Stimulated activated CD4-positive, alpha-beta T cell treated with anti-CD3 and anti-CD28 coated beads, Interleukin-4, amount 100 ng/mL, for 24 hours (primary cell): ENCODE data around the gene OCSTAMP.

ENCODE experiments used
- DNase-seq: peaks from one replicate; pipeline ENCODE4 v3.0.0-alpha.2; 2020

The OCSTAMP gene

DNA sequence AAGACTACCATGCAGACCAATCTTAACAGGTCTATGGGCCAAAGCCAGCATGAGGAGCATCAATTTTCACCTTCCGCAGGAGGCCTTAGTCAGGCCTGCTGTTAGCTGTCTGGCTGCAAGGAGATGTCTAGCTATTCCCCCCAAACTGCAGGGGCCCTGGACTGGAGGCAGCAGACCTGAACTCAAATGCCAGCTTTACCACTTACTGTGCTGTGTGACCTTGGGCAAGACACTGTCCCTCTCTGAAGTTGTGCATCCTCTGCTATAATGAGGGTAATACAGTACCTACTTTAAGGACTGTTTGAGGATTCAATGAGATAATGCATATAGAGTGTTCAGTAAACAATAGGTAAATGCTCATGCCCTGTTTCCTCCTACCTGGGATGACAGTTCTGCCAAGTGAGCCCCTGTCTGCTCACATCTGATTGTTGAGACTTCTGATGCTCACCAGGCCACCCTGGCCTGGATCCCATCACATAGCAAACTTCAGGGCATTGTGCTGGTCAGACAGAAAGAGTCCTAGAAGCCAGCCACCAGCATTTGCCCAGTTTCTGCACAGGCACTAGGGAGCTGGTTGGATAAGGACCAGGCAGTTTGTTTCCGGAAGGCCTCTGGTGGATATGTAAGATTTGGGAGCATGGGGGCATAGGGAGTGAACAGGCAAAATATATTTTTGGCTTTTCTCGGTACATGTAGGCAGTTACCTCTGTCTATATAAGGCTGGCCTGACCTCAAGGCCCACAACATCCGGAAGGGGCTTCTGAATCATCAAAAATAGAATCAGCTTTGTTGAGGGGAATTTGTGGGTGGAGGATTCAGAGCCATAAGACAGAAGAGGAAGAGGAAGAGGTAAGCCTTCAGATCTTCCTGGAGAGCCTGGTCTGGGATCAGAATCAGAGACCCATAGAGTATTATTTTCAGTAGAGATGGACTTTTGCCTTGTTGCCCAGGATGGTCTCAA, 2.3 kb upstream of the OCSTAMP start:
- DNase-seq, result peak; percentile 49

DNA sequence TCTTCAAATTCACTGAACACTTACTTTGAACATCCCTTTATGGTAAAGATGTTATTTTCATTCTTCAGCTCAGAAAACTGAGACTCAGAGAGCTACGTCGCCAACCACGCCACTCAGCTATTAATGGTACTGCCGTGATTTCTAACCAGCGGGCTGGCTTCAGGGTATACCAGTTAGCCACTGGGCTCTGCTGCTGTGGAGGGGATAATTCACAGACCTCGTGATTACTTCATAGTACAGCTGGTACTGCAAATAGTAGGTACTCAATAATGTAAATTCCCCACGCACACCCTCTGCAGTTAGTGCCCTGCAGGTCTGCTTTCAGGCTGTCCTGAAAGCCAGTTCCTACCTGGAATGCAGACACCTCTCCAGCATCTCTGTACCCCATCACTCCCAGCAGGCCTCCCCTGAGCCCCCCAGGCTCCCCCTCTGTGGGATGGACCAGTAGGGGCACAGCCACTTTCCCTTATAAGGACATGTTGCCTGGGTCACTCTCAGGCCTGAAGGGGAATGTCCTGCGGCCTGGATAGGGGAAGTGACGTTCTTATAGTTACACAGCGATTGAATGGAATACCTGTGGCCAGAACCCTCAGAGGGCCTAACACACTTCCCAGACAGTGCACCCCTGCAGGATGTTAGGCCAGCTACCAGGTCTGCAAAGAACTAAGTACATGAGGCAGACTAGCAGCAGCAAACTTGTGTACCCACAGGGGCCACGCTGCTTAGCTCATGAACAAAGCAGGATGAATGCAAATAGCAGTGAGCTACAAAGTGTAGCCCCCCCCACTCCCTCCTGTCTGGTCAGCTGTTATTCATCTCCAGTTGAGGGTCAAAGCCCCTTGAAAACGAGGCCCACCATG, 1.3 kb upstream of the OCSTAMP start:
- no peak for DNase-seq

DNA sequence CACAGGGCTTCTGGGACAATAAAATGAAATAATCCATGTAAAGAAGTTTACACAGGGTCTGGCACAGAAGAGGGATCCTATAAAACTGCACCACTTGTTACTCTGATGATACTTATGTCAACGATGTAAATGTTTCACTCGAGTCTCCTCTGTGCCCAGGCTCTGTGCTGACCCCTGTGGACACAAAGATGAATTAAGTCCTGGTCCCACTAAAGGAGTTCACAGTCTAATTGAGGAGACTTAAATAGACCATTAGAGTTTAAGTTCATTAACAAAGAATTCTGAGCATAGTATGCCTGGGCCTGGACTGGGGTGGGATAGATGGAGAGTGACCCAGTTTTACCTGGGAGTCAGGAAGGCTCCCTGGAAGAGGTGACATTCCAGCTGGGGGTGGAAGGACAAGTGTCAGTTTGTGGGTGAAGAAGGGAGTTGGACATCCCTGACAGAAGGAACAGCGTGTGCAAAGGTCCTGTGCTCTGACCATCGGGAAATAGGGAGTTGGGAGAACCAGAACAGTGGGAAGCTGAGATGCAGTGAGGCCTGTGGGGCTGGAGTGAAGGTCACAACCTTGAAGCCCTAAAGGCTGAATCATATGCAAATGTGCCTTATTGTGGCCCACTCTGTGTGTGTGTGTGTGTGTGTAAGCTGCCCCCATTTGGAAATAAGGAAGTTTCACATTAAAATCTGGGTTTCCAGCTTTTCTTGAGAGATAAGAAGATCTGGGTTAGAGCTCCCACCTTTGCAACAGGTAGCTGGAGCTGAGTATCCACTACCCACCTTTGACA, 1.1 kb downstream of the OCSTAMP start:
- DNase-seq, result no peak

DNA sequence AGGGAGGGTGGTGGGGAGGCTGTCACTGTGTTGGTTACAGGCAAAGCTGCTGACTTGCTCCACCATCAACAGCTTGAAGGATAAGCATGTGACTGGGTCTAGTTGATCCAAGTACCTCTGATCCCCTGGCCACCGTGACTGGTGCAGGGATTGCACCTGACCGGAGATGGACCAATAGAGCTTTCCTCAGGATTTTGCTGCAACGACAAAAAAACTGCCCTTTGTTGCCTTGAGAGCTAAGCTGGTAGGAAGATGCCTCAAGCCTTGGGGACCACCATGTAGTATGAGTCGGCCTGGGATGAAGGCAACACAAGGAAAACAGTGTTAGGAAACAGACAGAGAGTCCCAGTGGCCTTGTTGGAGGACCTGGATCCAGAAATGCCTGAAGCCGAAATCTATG, 1.8 kb downstream of the OCSTAMP start:
- no peak for DNase-seq

DNA sequence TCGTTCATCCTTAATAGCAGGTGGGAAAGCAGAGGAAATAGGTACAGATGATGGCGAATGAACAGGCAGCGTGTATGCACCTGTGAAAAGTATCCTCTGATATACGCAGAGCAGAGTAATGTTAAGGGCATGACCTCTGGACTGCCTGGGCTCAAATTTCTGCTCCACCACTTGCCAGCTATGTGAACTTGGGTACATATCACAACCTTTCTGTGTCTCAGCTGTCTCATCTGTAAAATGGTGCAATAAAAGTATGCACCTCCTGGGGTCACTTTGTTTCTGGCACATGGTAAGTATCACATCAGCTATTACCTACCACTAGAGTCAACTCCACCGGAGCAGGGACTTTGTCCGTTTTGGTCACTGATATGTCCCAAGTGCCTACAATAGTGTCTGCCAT, 2.5 kb downstream of the OCSTAMP start:
- no peak for DNase-seq

DNA sequence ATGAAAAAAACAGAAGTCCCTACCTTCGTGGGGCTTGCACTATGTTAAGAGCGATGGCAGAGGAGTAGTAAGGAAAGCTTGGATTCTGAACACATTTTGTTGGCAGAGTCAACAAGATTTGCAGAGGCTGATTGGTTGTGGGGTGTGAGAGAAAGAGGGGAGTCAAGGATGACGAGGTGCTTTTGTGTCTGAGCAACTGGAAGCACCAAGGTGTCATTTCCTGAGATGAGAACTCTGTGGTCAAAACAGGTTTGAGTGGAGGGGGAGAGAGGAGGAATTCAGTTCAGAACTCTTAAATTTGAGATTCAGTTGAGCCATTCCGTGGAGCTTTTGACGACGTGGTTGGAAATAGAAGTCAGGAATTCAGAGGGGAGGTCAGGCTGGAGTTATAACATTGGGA, 3.5 kb downstream of the OCSTAMP start:
- no peak for DNase-seq

DNA sequence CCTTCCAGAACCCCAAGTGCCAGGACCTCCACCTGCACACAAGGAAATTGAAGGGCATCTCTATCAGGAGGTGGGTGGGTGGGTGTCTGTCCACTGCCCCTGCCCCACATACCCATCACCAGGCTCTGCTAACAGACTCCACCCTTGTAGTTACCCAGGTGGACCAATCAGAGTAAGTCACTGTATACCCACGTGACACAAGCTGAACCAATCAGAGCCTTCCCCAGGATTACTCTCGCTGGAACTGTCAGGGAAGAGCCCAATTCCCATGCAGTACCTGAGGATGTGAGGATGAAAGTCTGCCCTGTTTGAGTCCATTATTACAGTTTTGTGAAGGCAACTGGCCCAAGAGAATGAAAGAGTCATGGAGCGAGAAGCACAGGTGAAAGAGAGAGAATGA, 4.2 kb downstream of the OCSTAMP start:
- no peak for DNase-seq

DNA sequence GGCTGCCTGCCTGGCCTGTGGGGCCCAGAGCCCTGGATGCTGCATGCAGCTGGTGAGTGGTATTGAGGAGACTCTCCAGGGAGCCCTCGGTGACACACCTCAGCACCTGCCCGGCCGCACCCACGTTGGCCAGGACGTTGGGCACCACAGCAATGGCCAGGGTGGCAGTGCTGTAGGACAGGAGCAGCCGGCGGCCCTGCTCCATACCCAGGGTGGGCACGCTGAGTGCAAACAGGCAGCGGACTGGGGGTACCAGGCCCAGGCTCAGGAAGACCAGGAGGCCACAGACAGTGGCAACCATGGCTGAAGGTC, 4.7 kb downstream of the OCSTAMP start:
- DNase-seq, result no peak

DNA sequence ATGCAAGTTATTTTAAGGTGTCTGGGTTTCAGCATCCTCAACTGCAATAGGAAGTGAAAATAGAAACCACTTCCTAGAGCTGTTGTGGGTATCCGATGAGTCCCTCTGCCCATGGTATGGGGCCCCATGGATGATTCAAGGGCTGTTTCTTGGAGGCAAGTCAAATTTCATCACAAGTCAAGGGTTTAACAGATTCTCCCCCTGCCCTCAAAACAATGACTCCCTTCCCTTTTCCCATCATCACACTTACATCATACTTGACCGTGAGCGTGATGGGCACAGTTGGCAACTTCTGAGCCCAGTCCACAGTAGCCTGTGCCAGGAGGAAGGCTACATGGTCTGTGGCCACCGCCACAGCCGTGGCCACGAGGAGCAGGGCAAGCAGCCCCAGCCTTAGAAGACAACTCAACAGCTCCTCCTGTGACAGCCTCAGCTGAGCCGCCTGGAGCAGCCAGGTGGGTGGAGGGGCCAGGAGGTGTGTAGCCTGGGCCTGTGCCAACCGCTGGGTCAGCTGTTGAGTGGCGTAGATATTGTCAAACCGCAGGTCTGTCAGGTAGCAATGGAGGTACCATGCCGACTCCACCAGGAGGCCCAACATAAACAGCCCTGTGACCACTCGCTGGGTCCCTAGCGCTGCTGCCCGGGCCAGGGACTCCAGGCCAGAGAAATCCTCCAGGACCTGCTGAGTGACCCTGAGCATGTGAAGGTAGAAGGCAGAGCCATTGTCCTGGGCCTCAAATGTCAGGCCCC, 5.2 kb downstream of the OCSTAMP start:
- peak; percentile 48 for DNase-seq

DNA sequence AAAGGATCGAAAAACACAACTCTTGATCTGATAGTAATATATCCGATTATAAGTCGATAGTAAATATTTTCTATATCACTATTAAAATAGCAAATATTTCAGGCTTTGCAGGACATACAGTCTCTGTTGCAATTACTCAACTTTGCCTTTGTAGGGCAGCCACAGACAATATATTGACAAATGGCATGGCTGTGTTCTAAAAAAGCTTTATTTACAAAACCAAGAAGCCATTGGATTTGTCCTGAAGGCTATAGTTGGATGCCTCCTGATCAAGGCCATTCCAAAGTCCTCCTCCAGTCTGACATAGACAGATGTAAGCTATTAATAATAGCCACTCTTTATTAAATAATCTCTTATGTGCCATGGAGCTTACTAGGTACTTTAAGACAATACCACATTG, 5.9 kb downstream of the OCSTAMP start:
- DNase-seq, result no peak

DNA sequence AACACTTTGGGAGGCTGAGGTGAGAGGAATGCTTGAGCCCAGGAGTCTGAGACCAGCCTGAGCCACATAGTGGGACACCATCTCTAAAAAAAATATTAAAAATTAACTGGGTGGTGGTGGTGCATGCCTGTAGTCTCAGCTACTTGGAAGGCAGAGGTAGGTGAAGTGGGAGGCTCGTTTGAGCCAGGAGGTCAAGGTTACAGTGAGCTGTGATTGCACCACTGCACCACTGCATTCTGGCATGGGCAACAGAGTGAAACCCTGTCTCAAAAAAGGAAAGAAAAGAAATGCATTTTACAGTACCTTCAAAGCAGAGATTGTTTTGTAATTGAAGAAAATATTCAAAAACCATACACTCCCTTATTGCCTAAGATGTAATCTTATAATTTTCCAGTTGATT, 6.5 kb downstream of the OCSTAMP start:
- no peak for DNase-seq

DNA sequence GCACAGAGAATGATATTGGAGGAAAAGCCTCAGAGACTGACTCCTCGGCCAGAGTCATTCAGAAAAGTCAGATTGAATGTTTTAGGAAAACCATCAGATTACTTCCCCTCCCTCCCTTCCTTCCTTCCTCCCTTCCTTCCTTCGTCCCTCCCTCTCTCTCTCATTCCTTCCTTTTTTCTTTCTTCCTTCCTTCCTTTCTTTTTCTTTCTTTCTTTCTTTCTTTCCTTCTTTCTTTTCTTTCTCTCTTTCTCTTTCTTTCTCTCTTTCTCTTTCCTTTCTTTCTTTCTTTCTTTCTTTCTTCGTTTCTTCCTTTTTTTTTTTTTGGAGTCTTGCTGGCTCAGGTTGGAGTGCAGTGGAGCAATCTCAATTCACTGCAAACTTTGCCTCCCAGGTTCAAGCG, 7.4 kb downstream of the OCSTAMP start:
- no peak for DNase-seq

DNA sequence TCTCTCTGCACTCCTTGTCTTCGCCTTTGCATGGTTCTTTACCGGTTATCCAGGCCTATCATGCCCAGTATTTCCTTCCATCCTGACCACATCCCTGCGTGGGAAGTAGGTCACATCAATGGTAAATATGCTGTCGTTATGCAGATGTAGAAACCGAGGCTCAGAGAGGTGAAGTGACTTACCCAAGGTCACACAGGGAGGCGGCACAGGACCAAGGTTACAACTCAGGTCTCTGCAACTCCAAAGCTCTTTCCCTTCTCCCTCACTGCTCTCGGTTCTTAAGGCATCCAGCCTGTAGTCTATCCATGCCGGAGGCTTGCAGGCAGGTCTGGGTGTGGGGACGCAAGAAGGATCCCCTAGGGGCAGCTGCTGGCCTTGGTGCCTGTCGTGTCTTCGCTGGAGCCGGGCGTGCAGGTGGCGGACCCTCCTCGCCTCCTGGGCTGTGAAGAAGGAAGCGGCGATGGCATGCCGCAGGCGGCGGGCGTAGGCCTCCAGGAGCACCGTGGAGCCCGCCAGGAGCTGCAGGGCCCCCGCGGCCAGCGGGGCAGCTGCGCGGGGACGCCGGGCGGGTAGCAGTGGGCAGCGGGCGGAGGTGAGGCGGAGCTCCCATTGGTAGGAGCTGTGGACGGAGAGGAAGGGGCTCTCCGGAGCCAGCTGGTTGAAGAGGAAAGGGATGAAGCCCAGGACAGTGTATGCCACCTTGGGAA, 9.1 kb downstream of the OCSTAMP start:
- DNase-seq, result no peak

DNA sequence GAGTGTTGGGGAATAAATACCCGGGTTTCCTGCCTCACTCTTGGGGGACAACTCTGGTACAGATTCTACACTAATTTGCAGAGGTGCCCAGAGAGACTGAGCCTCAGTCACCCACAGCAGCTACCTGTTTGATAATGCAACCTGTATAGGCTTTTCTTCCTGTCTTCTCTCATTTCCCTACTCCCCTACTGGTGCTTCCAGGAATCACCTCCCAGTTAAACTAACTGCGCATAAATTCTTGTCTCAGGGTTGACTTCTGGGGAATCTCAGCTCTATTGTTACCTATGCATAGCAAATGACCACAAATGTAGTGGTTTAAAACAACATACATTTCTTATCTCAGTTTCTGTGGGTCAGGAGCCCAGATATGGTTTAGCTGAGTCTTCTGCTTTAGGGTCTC, 11.3 kb downstream of the OCSTAMP start:
- DNase-seq, result no peak

DNA sequence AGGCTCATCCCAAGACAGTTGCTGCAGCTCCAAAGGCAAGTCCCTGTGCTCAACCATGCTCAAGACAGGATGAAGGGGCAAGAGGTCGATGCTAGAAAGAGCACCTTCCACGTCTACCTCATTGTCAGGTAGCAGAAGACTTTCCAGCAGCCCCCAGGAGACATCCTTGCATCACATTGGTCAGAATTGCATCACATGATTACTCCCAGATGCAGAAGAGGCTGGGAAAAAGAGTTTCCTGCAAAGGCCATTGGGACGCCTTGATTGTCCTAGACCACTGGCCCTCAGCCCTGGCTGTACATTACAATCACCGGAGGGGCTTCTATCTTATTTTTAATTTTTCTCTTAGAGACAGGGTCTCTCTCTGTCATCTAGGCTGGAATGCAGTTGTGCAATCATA, 19.8 kb downstream of the OCSTAMP start:
- no peak for DNase-seq

DNA sequence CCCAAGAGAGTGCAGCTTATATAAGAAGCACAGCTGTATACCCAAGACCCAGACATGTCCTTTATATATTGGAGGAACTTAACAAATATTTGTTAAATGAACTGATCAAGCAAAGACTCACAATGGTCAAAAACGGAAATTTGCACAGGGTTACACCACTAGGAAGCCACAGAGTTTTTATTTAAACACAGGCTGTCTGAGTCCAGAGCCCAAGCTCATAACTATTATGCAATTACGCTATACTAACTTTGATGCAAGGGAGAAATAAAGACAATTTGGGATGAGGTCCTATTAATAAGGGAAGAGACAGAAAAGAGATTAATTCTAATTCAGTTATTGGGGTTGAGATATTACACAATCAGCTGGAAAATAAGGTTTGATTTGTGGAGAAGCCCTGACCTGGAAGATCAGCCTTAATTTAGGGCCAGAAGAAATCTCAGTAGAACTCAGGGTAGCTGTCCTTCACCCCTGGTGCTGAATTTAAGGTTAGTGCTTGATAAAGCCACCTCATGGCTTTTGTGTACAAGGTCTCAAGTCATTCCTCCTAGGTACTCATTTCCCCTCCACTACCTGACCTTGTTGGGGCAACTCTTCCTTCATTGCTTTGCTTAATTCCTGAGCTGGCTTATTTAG, 26.6 kb downstream of the OCSTAMP start:
- no peak for DNase-seq

DNA sequence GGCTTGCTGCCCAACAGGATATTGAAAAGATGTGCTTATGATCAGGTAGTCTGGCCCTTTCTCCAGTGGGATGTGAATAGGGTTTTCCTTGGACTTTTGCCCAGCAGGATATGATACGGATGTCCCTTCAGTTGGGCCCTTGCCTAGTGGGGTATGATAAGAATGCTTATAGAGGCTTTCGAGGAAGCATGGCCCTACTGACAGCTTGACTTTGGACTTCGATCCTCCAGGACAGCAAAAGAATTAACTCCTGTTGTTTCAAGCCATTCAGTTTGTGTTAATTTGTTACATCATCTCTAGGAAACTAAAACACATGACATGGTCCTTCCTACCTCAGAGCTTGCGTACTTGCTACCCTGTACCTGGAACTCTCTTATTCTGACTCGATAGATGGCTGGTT, 27.3 kb downstream of the OCSTAMP start:
- DNase-seq, result no peak

DNA sequence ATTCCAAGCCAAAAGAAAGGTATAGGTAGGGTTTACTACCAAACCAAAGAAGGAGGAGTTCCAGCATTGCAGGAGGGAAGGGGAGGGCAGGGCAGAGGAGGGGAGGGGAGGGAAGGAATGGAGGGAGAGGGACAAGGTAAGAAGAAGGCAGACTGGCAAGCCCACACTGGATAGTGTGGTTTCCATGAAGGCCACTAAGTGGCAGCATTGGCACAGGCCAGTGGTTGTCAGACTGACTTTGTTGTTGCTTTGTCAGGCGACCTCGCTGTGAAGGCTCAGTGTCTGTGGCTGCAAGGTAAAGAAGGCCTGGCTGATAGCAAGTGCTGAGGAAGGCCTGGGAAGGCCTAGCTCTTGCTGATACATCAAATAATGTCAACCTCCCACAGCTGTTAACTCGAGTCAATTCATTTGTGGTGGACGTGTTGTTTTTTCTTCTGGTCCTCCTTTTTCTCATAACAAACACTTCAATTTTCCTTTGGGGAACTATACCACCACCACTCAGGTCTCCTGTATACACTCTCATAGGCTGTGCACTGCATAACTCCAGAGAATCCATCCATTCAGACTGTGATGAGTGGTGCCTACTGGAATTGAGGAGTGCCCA, 29.4 kb downstream of the OCSTAMP start:
- peak; percentile 51 for DNase-seq

DNA sequence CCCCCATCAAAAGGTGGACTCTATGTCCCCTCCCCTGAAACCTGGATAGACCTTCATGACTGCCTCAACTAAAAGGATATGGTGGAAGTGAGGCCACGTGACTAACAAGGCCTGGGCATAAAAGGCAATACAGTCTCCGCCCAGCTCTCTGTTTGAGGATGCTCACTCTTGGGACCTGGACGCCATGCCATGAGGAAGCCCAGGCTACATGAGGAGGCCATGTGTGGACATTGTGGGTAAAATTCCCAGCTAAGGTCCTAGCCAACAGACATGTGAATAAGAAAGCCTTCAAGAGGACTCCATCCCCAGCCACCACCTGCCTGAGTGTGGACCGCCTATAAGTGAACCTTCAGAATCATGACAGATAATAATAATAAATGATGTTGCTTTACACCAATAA, 29.9 kb downstream of the OCSTAMP start:
- DNase-seq, result no peak

DNA sequence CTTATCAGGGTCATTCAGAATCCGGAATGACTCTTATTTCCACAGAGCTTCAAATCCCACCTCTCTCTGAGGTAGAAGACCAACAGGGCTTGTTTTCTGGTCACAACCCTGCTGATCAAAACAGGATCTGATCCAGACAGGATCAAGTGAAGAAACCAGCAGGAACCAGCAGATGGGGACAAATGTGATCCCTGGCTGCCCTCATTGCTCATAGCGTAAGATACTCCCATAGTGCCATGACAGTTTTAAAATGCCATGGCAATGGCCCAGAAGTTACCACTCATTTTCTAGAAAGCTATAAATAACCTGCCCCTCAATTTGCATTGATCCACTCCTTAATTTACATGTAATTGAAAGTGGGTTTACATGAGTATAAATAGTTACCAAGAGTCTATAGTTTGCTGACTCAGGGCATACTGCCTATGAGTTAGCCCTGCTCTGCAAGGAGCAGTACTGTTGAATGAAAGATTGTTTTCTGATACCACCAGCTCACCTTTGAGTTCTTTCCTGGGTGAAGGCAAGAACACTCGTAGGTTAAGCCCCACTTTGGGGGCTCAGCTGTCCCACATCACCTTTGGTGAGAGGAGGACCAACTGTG, 30.9 kb downstream of the OCSTAMP start:
- DNase-seq, result no peak
